OCI-LY3 (cell line): Measurements from ENCODE around the gene PADI2.

Source experiments
- H2AFZ ChIP-seq: fragments of 200-600, 300-600 bp; shearing (Covaris generic); 2 replicates; pipeline ENCODE4 v1.6.0; 2014; ENCODE audit warnings: antibody characterized with exemption, low read depth, low read length
- H3K27ac ChIP-seq: fragments of 200-600, 300-600 bp; sonication (generic); 2 replicates; pipeline ENCODE4 v1.5.1; 2014; ENCODE audit warnings: mild to moderate bottlenecking, low read length, moderate library complexity, mixed read lengths
- H3K27me3 ChIP-seq: fragments of 200-600, 300-600 bp; sonication (generic); 2 replicates; pipeline ENCODE4 v1.6.1; 2014; ENCODE audit warnings: low read depth, low read length, mixed read lengths
- H3K36me3 ChIP-seq: fragments of 200-600, 300-600 bp; sonication (generic); replicated peaks from 2 replicates; pipeline ENCODE3; 2014; ENCODE audit warnings: low read depth, low read length, mixed read lengths
- H3K4me1 ChIP-seq: fragments of 300-600, 200-600 bp; sonication (generic); 2 replicates; pipeline ENCODE4 v1.6.1; 2014; ENCODE audit warnings: low read length, mixed read lengths
- H3K4me2 ChIP-seq: fragments of 200-600, 300-600 bp; sonication (generic); 2 replicates; pipeline ENCODE4 v1.6.1; 2014; ENCODE audit warnings: low read length, mixed read lengths
- H3K4me3 ChIP-seq: fragments of 300-600, 200-600 bp; sonication (generic); 2 replicates; pipeline ENCODE4 v1.5.1; 2014; ENCODE audit warnings: antibody characterized with exemption, mild to moderate bottlenecking, low read length, moderate library complexity
- H3K79me2 ChIP-seq: fragments of 300-600, 200-600 bp; shearing (Covaris generic); 2 replicates; pipeline ENCODE4 v1.6.1; 2014; ENCODE audit warnings: mild to moderate bottlenecking, low read length, mixed read lengths
- H3K9ac ChIP-seq: fragments of 300-600, 200-600 bp; shearing (Covaris generic); 2 replicates; pipeline ENCODE4 v1.6.0; 2014; ENCODE audit warnings: mild to moderate bottlenecking, low read length, moderate library complexity
- H3K9me3 ChIP-seq: fragments of 200-600, 300-600 bp; shearing (Covaris generic); 2 replicates; pipeline ENCODE4 v1.6.1; 2014; ENCODE audit warnings: low read length, mixed read lengths; ENCODE audit not compliant: insufficient read depth
- H4K20me1 ChIP-seq: fragments of 200-600, 300-600 bp; sonication (generic); 2 replicates; pipeline ENCODE4 v1.6.1; 2016; ENCODE audit warnings: low read length, mixed read lengths; ENCODE audit not compliant: insufficient read depth
- EZH2phosphoT487 ChIP-seq: fragments of 200-600 bp; shearing (Covaris generic); IDR thresholded peaks from 2 replicates; pipeline ENCODE4 v1.6.1; 2018; ENCODE audit warnings: antibody characterized with exemption, mixed run types, low read depth
- TF ChIP-seq, protein P1 (sequence below): fragments of 200-600, 300-600 bp; sonication (generic); IDR thresholded peaks from 2 replicates; pipeline ENCODE4 v1.5.1; 2014; ENCODE audit warnings: antibody characterized with exemption, low read length, low read depth

The PADI2 gene

DNA sequence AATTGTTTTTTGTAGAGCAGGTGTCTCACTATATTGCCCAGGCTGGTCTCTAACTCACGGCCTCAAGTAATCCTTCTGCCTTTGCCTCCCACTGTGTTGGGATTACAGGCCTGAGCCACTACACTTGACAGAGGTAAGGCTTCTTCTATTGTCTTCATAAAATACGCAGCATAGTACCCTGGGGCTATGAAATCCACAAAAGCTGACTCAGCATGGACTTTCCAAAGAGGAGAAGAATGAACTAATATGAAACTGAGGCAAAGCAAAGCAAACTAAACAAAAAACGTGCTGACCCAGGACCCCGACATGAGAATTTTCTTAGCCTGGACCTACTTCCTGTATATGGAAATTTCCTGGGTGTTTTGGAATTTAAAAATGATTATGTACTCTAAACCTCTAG, 89.0 kb downstream of the PADI2 start:
- H3K27ac ChIP-seq = no peak overlapping the region
- H3K9ac ChIP-seq = no peak overlapping the region
- H3K36me3 ChIP-seq = no peaks in the 10 kb centered on the region
- H3K79me2 ChIP-seq = no peaks in the 10 kb centered on the region
- H3K4me1 ChIP-seq = no peaks in the 10 kb centered on the region
- TF ChIP-seq, protein P1, sequence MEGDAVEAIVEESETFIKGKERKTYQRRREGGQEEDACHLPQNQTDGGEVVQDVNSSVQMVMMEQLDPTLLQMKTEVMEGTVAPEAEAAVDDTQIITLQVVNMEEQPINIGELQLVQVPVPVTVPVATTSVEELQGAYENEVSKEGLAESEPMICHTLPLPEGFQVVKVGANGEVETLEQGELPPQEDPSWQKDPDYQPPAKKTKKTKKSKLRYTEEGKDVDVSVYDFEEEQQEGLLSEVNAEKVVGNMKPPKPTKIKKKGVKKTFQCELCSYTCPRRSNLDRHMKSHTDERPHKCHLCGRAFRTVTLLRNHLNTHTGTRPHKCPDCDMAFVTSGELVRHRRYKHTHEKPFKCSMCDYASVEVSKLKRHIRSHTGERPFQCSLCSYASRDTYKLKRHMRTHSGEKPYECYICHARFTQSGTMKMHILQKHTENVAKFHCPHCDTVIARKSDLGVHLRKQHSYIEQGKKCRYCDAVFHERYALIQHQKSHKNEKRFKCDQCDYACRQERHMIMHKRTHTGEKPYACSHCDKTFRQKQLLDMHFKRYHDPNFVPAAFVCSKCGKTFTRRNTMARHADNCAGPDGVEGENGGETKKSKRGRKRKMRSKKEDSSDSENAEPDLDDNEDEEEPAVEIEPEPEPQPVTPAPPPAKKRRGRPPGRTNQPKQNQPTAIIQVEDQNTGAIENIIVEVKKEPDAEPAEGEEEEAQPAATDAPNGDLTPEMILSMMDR = no peak
- no peak for TF ChIP-seq EZH2phosphoT487
- H3K4me2 ChIP-seq = no peak overlapping the region
- no peaks in the 10 kb centered on the region for H4K20me1 ChIP-seq
- no peaks in the 10 kb centered on the region for H3K9me3 ChIP-seq
- no peaks in the 10 kb centered on the region for H3K27me3 ChIP-seq
- H2AFZ ChIP-seq = no peak overlapping the region
- H3K4me3 ChIP-seq = no peak overlapping the region

DNA sequence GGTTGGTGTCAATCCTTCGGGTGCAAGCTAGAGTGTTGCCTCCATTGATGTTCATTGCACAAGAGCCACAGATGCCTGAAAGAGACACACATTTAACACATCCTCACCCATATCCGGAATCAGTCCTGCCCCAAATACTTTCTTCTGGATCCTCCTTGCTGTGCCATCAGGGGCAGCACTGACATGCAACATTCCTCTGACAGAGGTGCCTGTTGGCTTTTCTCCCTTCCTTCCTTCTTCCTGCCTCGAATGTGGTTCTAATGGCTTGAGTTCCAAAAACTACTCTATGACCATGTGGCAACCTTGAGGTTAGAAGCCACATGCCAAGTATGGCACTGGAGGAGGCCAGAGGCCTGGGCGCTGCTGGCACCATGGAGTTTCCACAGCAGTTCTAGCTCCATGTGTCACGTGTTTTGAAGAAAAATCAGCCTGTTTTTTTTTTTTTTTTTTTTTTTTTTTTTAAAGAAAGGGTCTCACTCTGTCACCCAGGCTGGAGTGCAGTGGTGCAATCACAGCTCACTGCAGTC, 90.5 kb downstream of the PADI2 start:
- no peaks in the 10 kb centered on the region for H3K9me3 ChIP-seq
- no peaks in the 10 kb centered on the region for H4K20me1 ChIP-seq
- H3K4me2 ChIP-seq = no peak overlapping the region
- no peak overlapping the region for H3K27ac ChIP-seq
- no peaks in the 10 kb centered on the region for H3K79me2 ChIP-seq
- H3K36me3 ChIP-seq = peaks cover 2% of the 10 kb centered on the region
- H3K4me3 ChIP-seq = no peak overlapping the region
- no peak overlapping the region for H3K9ac ChIP-seq
- no peak overlapping the region for H2AFZ ChIP-seq
- peaks cover 13% of the 10 kb centered on the region for H3K4me1 ChIP-seq
- no peaks in the 10 kb centered on the region for H3K27me3 ChIP-seq
- no peak for TF ChIP-seq EZH2phosphoT487
- TF ChIP-seq, protein P1 = no peak

DNA sequence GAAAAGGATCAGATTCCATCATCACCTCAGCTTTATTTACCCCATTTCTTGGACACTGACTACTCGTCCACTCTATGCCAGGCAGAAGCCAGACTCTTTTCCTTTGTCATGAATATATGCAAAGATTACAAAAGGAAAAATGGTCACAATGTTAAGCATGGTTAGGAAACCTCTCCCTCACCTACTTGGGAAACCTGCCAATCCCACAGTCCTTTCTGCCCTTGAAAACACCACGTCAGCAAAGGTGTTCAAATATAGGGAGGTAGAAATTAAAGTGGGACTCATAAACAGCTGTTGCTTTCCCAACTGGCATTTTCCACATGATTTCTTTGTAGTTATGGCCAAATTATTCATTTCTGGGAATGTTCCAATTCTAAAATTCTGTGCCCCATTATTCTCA, 91.4 kb downstream of the PADI2 start:
- Histone ChIP-seq H3K9me3 (no peaks in the 10 kb centered on the region), H3K9ac (no peak overlapping the region), H2AFZ (no peak overlapping the region), H3K27me3 (no peaks in the 10 kb centered on the region), H3K4me2 (no peak overlapping the region), H3K27ac (no peak overlapping the region), H3K36me3 (peaks cover 2% of the 10 kb centered on the region), H4K20me1 (0 out of 2 replicates have a peak, but pooled peaks cover under 1% of the 10 kb centered on the region), H3K4me3 (no peak overlapping the region), H3K4me1 (peaks cover 21% of the 10 kb centered on the region), H3K79me2 (no peaks in the 10 kb centered on the region)
- TF ChIP-seq, protein P1 = no peak
- TF ChIP-seq EZH2phosphoT487 = no peak

DNA sequence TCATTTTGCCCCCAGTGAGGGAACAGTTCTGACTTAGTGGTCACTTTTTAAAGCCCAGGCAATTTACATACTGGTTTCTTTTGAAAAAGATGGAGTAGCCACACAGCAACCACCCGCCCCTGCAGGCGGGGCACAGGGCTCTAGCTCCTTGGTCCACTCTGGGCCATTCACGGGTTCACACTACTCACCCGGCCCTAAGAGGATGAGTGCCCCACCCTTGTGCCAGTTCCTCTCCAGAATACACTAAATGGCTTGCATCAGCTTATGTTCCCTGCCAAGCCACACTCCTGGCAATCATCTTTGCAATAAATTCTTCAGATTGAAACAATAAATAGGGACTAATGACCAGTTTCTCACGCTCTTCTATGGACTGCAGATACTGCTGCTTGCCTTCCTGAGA, 91.8 kb downstream of the PADI2 start:
- Histone ChIP-seq H3K9ac (no peak overlapping the region), H3K4me2 (no peak overlapping the region), H3K79me2 (no peaks in the 10 kb centered on the region), H3K36me3 (peaks cover 5% of the 10 kb centered on the region), H3K27ac (no peak overlapping the region), H3K4me1 (peaks cover 26% of the 10 kb centered on the region), H3K9me3 (no peaks in the 10 kb centered on the region), H4K20me1 (0 out of 2 replicates have a peak, but pooled peaks cover 6% of the 10 kb centered on the region), H2AFZ (no peak overlapping the region), H3K27me3 (no peaks in the 10 kb centered on the region), H3K4me3 (no peak overlapping the region)
- TF ChIP-seq, protein P1 = no peak
- TF ChIP-seq EZH2phosphoT487 = no peak
